ENCODE results near the gene OR13A1. TPM values are rescaled to one million over a fixed set of nuclear protein-coding genes. Genes with fewer than 3 reads are reported as not detected.
"Not testable (repeated sequence)": the region's sequence is repeated elsewhere in the genome, so short reads cannot be mapped to it uniquely, and the experiment has no call there.

OR13A1 gene
- total RNA-seq, 4 donors from 2014 or later = 0.09 to 1.5 (median 0.29) TPM

GRCh38 chr10:45261243-45261775 lies 54.1 kb downstream of the OR13A1 start:
- DNase-seq = no peak
- intact Hi-C loops (cut with DNase I) = no loop called here
- peaks cover 0 to 33% (median 0%) of the 10 kb centered on the region in 4 donors for H3K27me3 ChIP-seq
- H3K4me1 ChIP-seq = no peaks in the 10 kb centered on the region
- H3K9me3 ChIP-seq = no peaks in the 10 kb centered on the region
- no peak overlapping the region for H3K27ac ChIP-seq
- WGBS, 2 donors = 76% methylated on average over 3 of the region's 3 CpGs
- H3K4me3 ChIP-seq = no peak overlapping the region
- TF ChIP-seq POLR2A (IDR thresholded peaks at IDR 0.05) (no peak), CTCF (IDR thresholded peaks at IDR 0.05) (no peak)
- no peaks in the 10 kb centered on the region for H3K36me3 ChIP-seq

DNA sequence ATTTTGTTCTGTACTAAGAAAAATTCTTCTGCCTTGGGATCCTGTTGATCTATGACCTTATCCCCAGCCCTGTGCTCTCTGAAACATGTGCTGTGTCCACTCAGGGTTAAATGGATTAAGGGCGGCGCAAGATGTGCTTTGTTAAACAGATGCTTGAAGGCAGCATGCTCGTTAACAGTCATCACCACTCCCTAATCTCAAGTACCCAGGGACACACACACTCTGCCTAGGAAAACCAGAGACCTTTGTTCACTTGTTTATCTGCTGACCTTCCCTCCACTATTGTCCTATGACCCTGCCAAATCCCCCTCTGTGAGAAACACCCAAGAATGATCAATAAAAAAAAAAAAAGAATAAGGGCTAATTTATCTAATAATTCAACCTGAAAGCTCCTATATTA lies 54.8 kb downstream of the OR13A1 start:
- H3K9me3 ChIP-seq; intact Hi-C loops (cut with DNase I); H3K4me3 ChIP-seq; H3K36me3 ChIP-seq; H3K4me1 ChIP-seq; DNase-seq; H3K27ac ChIP-seq: not testable (repeated sequence)
- 38 to 50% methylated on average over 3 of the region's 3 CpGs for WGBS, 2 donors
- H3K27me3 ChIP-seq = peaks cover 0 to 29% (median 0%) of the 10 kb centered on the region in 4 donors

DNA sequence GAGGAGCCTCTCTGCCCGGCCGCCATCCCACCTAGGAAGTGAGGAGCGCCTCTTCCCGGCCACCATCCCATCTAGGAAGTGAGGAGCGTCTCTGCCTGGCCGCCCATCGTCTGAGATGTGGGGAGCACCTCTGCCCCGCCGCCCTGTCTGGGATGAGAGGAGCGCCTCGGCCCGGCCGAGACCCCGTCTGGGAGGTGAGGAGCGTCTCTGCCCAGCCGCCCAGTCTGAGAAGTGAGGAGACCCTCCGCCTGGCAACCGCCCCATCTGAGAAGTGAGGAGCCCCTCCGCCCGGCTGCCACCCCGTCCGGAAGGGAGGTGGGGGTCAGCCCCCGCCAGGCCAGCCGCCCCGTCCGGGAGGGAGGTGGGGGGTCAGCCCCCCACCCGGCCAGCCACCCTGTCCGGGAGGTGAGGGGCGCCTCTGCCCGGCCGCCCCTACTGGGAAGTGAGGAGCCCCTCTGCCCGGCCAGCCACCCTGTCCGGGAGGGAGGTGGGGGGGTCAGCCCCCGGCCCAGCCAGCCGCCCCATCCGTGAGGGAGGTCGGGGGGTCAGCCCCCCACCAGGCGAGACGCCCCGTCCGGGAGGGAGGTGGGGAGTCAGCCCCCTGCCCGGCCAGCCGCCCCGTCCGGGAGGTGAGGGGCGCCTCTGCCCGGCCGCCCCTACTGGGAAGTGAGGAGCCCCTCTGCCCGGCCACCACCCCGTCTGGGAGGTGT lies 55.5 kb downstream of the OR13A1 start:
- H3K27ac ChIP-seq; DNase-seq; intact Hi-C loops (cut with DNase I); H3K4me3 ChIP-seq; H3K9me3 ChIP-seq; H3K36me3 ChIP-seq; H3K4me1 ChIP-seq: not testable (repeated sequence)
- H3K27me3 ChIP-seq = peaks cover 0 to 22% (median 0%) of the 10 kb centered on the region in 4 donors
- no CpG with 5 or more reads among the region's 50 CpGs for WGBS, 2 donors

GRCh38 chr10:45257600-45257999 lies 57.8 kb downstream of the OR13A1 start:
- Histone ChIP-seq H3K27me3 (peaks cover 0 to 6% (median 0%) of the 10 kb centered on the region in 4 donors), H3K36me3 (no peaks in the 10 kb centered on the region), H3K27ac (no peak overlapping the region), H3K4me1 (no peaks in the 10 kb centered on the region), H3K4me3 (no peak overlapping the region), H3K9me3 (no peaks in the 10 kb centered on the region)
- DNase-seq = no peak
- intact Hi-C loops (cut with DNase I) = no loop called here
- no peak for TF ChIP-seq CTCF (IDR thresholded peaks at IDR 0.05)
- no peak for TF ChIP-seq POLR2A (IDR thresholded peaks at IDR 0.05)
- 47 to 71% methylated on average over 2 of the region's 2 CpGs for WGBS, 2 donors

- intact Hi-C loops (cut with DNase I) = no loop called here
- no peak for DNase-seq
These were observed 59.2 kb downstream of the OR13A1 start for GRCh38 chr10:45256246-45256645.

More at GRCh38 chr10:45256246-45256645, 59.2 kb downstream of the OR13A1 start:
- H3K27me3 ChIP-seq = no peaks in the 10 kb centered on the region
- no peaks in the 10 kb centered on the region for H3K4me1 ChIP-seq
- H3K9me3 ChIP-seq = no peaks in the 10 kb centered on the region
- no peaks in the 10 kb centered on the region for H3K36me3 ChIP-seq
- no peak overlapping the region for H3K27ac ChIP-seq
- TF ChIP-seq POLR2A (IDR thresholded peaks at IDR 0.05) = no peak
- TF ChIP-seq CTCF (IDR thresholded peaks at IDR 0.05) = no peak
- no peak overlapping the region for H3K4me3 ChIP-seq

Data from esophagus squamous epithelium (tissue), 5 donors.